ENCODE results near the gene CD68. TPM values are rescaled to one million over a fixed set of nuclear protein-coding genes. Genes with fewer than 3 reads are reported as not detected.

Gene CD68
- total and polyA plus RNA-seq, 2 experiments from 2014 or later = 64.0 to 80.4 TPM

- no peak for DNase-seq (ENCODE audit: low spot score)
- Histone ChIP-seq H2AFZ (peak overlapping the region; percentile 70), H3K27ac (peak overlapping the region; percentile 99)
Measured at GRCh38 chr17:7626956-7627249, 47.5 kb downstream of the CD68 start.

GRCh38 chr17:7627250-7628121, 48.0 kb downstream of the CD68 start, which contains the start of gene SAT2:
SAT2 (minus strand) TSS chr17:7627821; CDS start chr17:7627635, 186 bp downstream.
- Histone ChIP-seq H3K27ac (peak within 1 kb of the TSS; percentile 99), H3K4me1 (ENCODE audit: insufficient read depth) (peaks cover 19% of the 10 kb centered on the region), H3K79me2 (peaks cover 24% of the 10 kb centered on the region), H2AFZ (peak within 1 kb of the TSS; percentile 70), H3K36me3 (replicated peaks; ENCODE audit: insufficient read depth, low read depth) (no peaks in the 10 kb centered on the region), H3K9me3 (ENCODE audit: low read depth) (no peaks in the 10 kb centered on the region), H3K9me2 (replicated peaks; ENCODE audit: insufficient read depth) (no peaks in the 10 kb centered on the region), H3K27me3 (no peaks in the 10 kb centered on the region), H3K4me2 (peak within 1 kb of the TSS; percentile 96), H3K4me3 (peak within 1 kb of the TSS; percentile 71), H4K20me1 (ENCODE audit: insufficient read depth, poor library complexity, severe bottlenecking) (no peaks in the 10 kb centered on the region)
- DNase-seq (ENCODE audit: low spot score) = peak; percentile 96
- WGBS (ENCODE audit: low lambda C conversion rate, missing lambda C conversion rate) = 2% methylated on average over 35 of the region's 54 CpGs
- no peak for TF ChIP-seq CTCF (IDR thresholded peaks at IDR 0.05; ENCODE audit: poor library complexity)
- no peak for TF ChIP-seq EZH2 (IDR thresholded peaks at IDR 0.05; ENCODE audit: borderline replicate concordance)
- no peak for TF ChIP-seq EZH2phosphoT487 (IDR thresholded peaks at IDR 0.05; ENCODE audit: low read depth, severe bottlenecking, unreplicated experiment)

More at GRCh38 chr17:7626956-7627249, 47.5 kb downstream of the CD68 start:
- Histone ChIP-seq H3K4me1 (ENCODE audit: insufficient read depth) (peaks cover 19% of the 10 kb centered on the region), H3K9me2 (replicated peaks; ENCODE audit: insufficient read depth) (no peaks in the 10 kb centered on the region), H3K4me3 (peak overlapping the region; percentile 71), H3K27me3 (no peaks in the 10 kb centered on the region), H3K4me2 (peak overlapping the region; percentile 96), H3K9me3 (ENCODE audit: low read depth) (no peaks in the 10 kb centered on the region), H3K36me3 (replicated peaks; ENCODE audit: insufficient read depth, low read depth) (no peaks in the 10 kb centered on the region), H3K79me2 (peaks cover 24% of the 10 kb centered on the region), H4K20me1 (ENCODE audit: insufficient read depth, poor library complexity, severe bottlenecking) (no peaks in the 10 kb centered on the region)
- WGBS (ENCODE audit: low lambda C conversion rate, missing lambda C conversion rate) = 11% methylated on average over 6 of the region's 6 CpGs
- no peak for TF ChIP-seq EZH2 (IDR thresholded peaks at IDR 0.05; ENCODE audit: borderline replicate concordance)
- TF ChIP-seq EZH2phosphoT487 (IDR thresholded peaks at IDR 0.05; ENCODE audit: low read depth, severe bottlenecking, unreplicated experiment) = no peak
- no peak for TF ChIP-seq CTCF (IDR thresholded peaks at IDR 0.05; ENCODE audit: poor library complexity)

GRCh38 chr17:7629939-7630571, 50.6 kb downstream of the CD68 start, which contains the start of gene SHBG:
SHBG (plus strand) TSS chr17:7630135; CDS start chr17:7630173, 38 bp downstream.
- TF ChIP-seq CTCF (IDR thresholded peaks at IDR 0.05; ENCODE audit: poor library complexity) (no peak), EZH2phosphoT487 (IDR thresholded peaks at IDR 0.05; ENCODE audit: low read depth, severe bottlenecking, unreplicated experiment) (no peak), EZH2 (IDR thresholded peaks at IDR 0.05; ENCODE audit: borderline replicate concordance) (no peak)
- Histone ChIP-seq H3K4me2 (no peak within 1 kb of the TSS), H2AFZ (no peak within 1 kb of the TSS), H3K36me3 (replicated peaks; ENCODE audit: insufficient read depth, low read depth) (no peaks in the 10 kb centered on the region), H3K79me2 (peaks cover 22% of the 10 kb centered on the region), H3K4me1 (ENCODE audit: insufficient read depth) (peaks cover 19% of the 10 kb centered on the region), H3K9me3 (ENCODE audit: low read depth) (no peaks in the 10 kb centered on the region), H4K20me1 (ENCODE audit: insufficient read depth, poor library complexity, severe bottlenecking) (no peaks in the 10 kb centered on the region), H3K27ac (peak within 1 kb of the TSS; percentile 46), H3K9me2 (replicated peaks; ENCODE audit: insufficient read depth) (no peaks in the 10 kb centered on the region), H3K4me3 (no peak within 1 kb of the TSS), H3K27me3 (no peaks in the 10 kb centered on the region)
- 62% methylated on average over 13 of the region's 13 CpGs for WGBS (ENCODE audit: low lambda C conversion rate, missing lambda C conversion rate)
- peak; percentile 50 for DNase-seq (ENCODE audit: low spot score)

Small RNAs within 50 kb of the gene (small RNA-seq; reads per million reads assigned to genes)
- gene CD68 (not detected), gene RF00019 (not detected), gene SNORA48 (not detected), gene SNORD10 (not detected)

Other genes with a start within 250 kb of the CD68 start
- gene ACAP1, start 243.1 kb upstream of the CD68 start, total RNA-seq = not detected in 2 replicates
- gene ACAP1, start 243.1 kb upstream of the CD68 start, polyA plus RNA-seq = 10.2 and 14.6 TPM in 2 replicates
- gene KCTD11, start 227.5 kb upstream of the CD68 start, total RNA-seq = 9.2 and 12.4 TPM in 2 replicates
- gene KCTD11, start 227.5 kb upstream of the CD68 start, polyA plus RNA-seq = 14.1 and 19.6 TPM in 2 replicates
- gene TMEM95, start 224.5 kb upstream of the CD68 start, total RNA-seq = not detected in 2 replicates
- not detected in 2 replicates for gene TMEM95, start 224.5 kb upstream of the CD68 start, polyA plus RNA-seq
- 8.4 and 11.4 TPM in 2 replicates for gene TNK1, start 198.5 kb upstream of the CD68 start, total RNA-seq
- gene TNK1, start 198.5 kb upstream of the CD68 start, polyA plus RNA-seq = 8.9 and 10.2 TPM in 2 replicates
- 11.8 and 17.6 TPM in 2 replicates for gene PLSCR3, start 185.1 kb upstream of the CD68 start, total RNA-seq
- gene PLSCR3, start 185.1 kb upstream of the CD68 start, polyA plus RNA-seq = 58.0 and 59.6 TPM in 2 replicates
- 109 and 118 TPM in 2 replicates for gene TMEM256, start 175.5 kb upstream of the CD68 start, total RNA-seq
- gene TMEM256, start 175.5 kb upstream of the CD68 start, polyA plus RNA-seq = 105 and 109 TPM in 2 replicates
- gene NLGN2, start 171.8 kb upstream of the CD68 start, total RNA-seq = 4.1 and 7.2 TPM in 2 replicates
- 4.3 and 6.6 TPM in 2 replicates for gene NLGN2, start 171.8 kb upstream of the CD68 start, polyA plus RNA-seq
- gene SPEM1, start 159.3 kb upstream of the CD68 start, total RNA-seq = not detected in 2 replicates
- gene SPEM1, start 159.3 kb upstream of the CD68 start, polyA plus RNA-seq = 0.21 TPM in 1 of 2 replicates, not detected in the other
- not detected in 2 replicates for gene SPEM2, start 154.0 kb upstream of the CD68 start, total RNA-seq
- not detected in 2 replicates for gene SPEM2, start 154.0 kb upstream of the CD68 start, polyA plus RNA-seq
- not detected in 2 replicates for gene SPEM3, start 150.8 kb upstream of the CD68 start, total RNA-seq
- gene SPEM3, start 150.8 kb upstream of the CD68 start, polyA plus RNA-seq = not detected in 2 replicates
- 12.3 and 12.5 TPM in 2 replicates for gene TMEM102, start 144.2 kb upstream of the CD68 start, total RNA-seq
- gene TMEM102, start 144.2 kb upstream of the CD68 start, polyA plus RNA-seq = 13.7 and 13.9 TPM in 2 replicates
- gene FGF11, start 140.1 kb upstream of the CD68 start, total RNA-seq = 1.4 and 2.7 TPM in 2 replicates
- 3.6 and 3.8 TPM in 2 replicates for gene FGF11, start 140.1 kb upstream of the CD68 start, polyA plus RNA-seq
- gene CHRNB1, start 134.6 kb upstream of the CD68 start, total RNA-seq = 10.9 and 12.4 TPM in 2 replicates
- 16.9 and 17.5 TPM in 2 replicates for gene CHRNB1, start 134.6 kb upstream of the CD68 start, polyA plus RNA-seq
- 22.7 and 27.1 TPM in 2 replicates for gene ZBTB4, start 100.0 kb upstream of the CD68 start, total RNA-seq
- 20.8 and 21.5 TPM in 2 replicates for gene ZBTB4, start 100.0 kb upstream of the CD68 start, polyA plus RNA-seq
- 0.24 TPM in 1 of 2 replicates, not detected in the other for gene SLC35G6, start 98.2 kb upstream of the CD68 start, total RNA-seq
- gene SLC35G6, start 98.2 kb upstream of the CD68 start, polyA plus RNA-seq = 0.30 and 0.44 TPM in 2 replicates
- 50.2 and 74.5 TPM in 2 replicates for gene POLR2A, start 95.3 kb upstream of the CD68 start, total RNA-seq
- gene POLR2A, start 95.3 kb upstream of the CD68 start, polyA plus RNA-seq = 96.3 and 98.1 TPM in 2 replicates
- gene TNFSF12, start 30.6 kb upstream of the CD68 start, total RNA-seq = 4.5 and 7.3 TPM in 2 replicates
- gene TNFSF12, start 30.6 kb upstream of the CD68 start, polyA plus RNA-seq = 8.0 and 11.3 TPM in 2 replicates
- 0.90 and 11.0 TPM in 2 replicates for gene TNFSF13, start 20.9 kb upstream of the CD68 start, total RNA-seq
- 2.4 and 5.4 TPM in 2 replicates for gene TNFSF13, start 20.9 kb upstream of the CD68 start, polyA plus RNA-seq
- gene SENP3, start 17.7 kb upstream of the CD68 start, total RNA-seq = 61.1 and 71.2 TPM in 2 replicates
- 33.7 and 35.4 TPM in 2 replicates for gene SENP3, start 17.7 kb upstream of the CD68 start, polyA plus RNA-seq
- gene MPDU1, start 4.2 kb downstream of the CD68 start, total RNA-seq = 201 and 234 TPM in 2 replicates
- 109 and 113 TPM in 2 replicates for gene MPDU1, start 4.2 kb downstream of the CD68 start, polyA plus RNA-seq
- 0.13 and 0.44 TPM in 2 replicates for gene SOX15, start 10.5 kb downstream of the CD68 start, total RNA-seq
- gene SOX15, start 10.5 kb downstream of the CD68 start, polyA plus RNA-seq = 0.89 and 0.95 TPM in 2 replicates
- gene FXR2, start 35.3 kb downstream of the CD68 start, total RNA-seq = 33.0 and 33.7 TPM in 2 replicates
- gene FXR2, start 35.3 kb downstream of the CD68 start, polyA plus RNA-seq = 33.8 and 41.6 TPM in 2 replicates
- gene SAT2, start 48.2 kb downstream of the CD68 start, total RNA-seq = 114 and 130 TPM in 2 replicates
- gene SAT2, start 48.2 kb downstream of the CD68 start, polyA plus RNA-seq = 128 and 138 TPM in 2 replicates
- gene SHBG, start 50.5 kb downstream of the CD68 start, total RNA-seq = 6.1 and 9.0 TPM in 2 replicates
- gene SHBG, start 50.5 kb downstream of the CD68 start, polyA plus RNA-seq = 5.3 and 10.0 TPM in 2 replicates
- gene ATP1B2, start 71.3 kb downstream of the CD68 start, total RNA-seq = 0.04 and 0.23 TPM in 2 replicates
- gene ATP1B2, start 71.3 kb downstream of the CD68 start, polyA plus RNA-seq = 2.2 and 2.5 TPM in 2 replicates
- gene TP53, start 107.9 kb downstream of the CD68 start, total RNA-seq = 24.2 and 29.6 TPM in 2 replicates
- 26.9 and 31.7 TPM in 2 replicates for gene TP53, start 107.9 kb downstream of the CD68 start, polyA plus RNA-seq
- 3.8 and 7.8 TPM in 2 replicates for gene WRAP53, start 108.8 kb downstream of the CD68 start, total RNA-seq
- gene WRAP53, start 108.8 kb downstream of the CD68 start, polyA plus RNA-seq = 9.0 and 12.0 TPM in 2 replicates
- gene EFNB3, start 125.6 kb downstream of the CD68 start, total RNA-seq = 7.4 and 8.6 TPM in 2 replicates
- gene EFNB3, start 125.6 kb downstream of the CD68 start, polyA plus RNA-seq = 10.6 and 16.6 TPM in 2 replicates
- 0.77 and 1.0 TPM in 2 replicates for gene DNAH2, start 138.1 kb downstream of the CD68 start, total RNA-seq
- 2.1 and 4.0 TPM in 2 replicates for gene DNAH2, start 138.1 kb downstream of the CD68 start, polyA plus RNA-seq